HUDEP-2 (cell line): Measurements from ENCODE around the gene SERPINA4.

ENCODE experiments used
- DNase-seq, 76 experiments: peaks; one replicate each; lab custom pipeline; 2025; ENCODE audit not compliant: unreplicated experiment in 76 of 76; lab: John Stamatoyannopoulos, UW

SERPINA4 gene

GRCh38 chr14:94542111-94542810, 19.0 kb upstream of the SERPINA4 start:
- DNase-seq = no peak

- DNase-seq = no peak
Measured at GRCh38 chr14:94542811-94543440, 18.3 kb upstream of the SERPINA4 start.

DNA sequence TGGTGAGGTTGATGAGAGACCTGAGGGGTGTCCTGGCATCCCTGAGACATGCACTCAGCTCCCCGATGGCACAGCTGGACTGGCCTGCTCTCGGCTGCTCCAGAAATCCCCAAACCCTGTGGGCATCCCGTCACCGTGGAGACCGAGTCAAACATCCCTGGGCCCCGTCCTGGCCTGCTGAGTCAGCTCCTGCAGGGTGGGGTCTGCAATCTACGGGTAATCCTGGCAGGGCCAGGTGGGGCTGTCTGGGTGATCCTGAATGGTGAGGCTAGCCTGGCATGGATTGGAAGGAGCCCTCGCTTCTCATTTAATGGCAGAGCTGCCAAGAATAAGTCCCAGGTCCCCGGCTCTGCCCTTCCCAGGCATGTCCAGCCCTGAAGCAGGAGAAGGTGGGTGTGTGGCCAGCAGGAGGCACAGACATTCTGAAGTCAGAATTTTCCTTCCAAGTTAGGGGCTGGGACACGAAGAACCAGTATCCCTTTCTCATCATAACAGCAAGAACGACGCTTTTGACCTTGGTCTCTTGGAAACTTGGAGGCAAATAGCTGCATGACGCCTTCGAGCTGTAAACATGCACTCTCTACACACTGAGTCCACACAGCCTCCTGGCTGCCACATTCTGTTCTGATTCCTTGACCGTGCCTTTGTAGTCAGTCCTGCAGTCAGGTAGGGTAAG, 17.7 kb upstream of the SERPINA4 start:
- no peak for DNase-seq

- DNase-seq = no peak
Measured at GRCh38 chr14:94544726-94545125, 16.5 kb upstream of the SERPINA4 start.

GRCh38 chr14:94545131-94545841, 16.0 kb upstream of the SERPINA4 start:
- no peak for DNase-seq

GRCh38 chr14:94547151-94547680, 14.0 kb upstream of the SERPINA4 start:
- no peak for DNase-seq

- no peak for DNase-seq
Measured at GRCh38 chr14:94547726-94548125, 13.5 kb upstream of the SERPINA4 start.

DNA sequence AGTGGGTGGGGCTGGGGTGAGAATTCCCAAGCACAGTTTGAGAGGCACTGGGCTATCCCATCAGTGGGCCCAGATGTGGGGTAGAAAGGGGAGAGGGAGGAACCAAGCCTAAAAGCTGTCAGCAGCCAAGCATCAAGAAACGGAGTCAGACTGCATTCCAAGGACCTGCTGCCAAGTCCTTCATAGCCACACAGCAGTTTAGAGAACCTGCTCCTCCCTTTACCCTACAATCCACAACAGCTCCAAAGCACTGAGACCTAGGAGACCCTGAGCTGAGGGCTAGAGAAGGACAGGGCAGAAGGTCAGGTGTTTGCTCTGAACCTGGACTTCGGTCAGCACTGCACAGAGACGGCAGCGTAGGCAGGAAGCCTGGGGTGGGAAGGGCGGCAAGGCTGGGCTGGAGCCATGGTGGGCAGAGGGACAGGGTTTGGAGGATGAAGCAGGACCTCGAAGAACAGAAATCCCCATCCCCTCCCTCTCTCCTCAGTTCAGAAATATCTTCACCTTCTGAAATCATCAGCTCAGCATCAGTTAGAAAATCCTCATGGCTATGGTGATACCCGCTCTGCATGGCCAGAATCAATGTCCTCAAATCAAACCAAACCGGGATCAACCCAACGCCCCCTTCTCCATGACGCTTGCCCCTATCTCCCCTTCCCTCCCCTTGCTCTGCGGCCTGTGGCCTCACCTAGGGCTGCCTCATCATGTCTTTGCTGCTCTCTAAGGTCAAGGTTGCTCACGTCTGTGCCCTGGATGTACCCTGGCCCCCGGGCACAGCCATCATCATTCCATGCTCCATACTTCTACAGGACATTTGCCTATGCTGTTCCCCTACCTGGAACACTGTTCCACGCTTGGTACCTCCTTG, 12.9 kb upstream of the SERPINA4 start:
- DNase-seq = no peak

GRCh38 chr14:94548999-94549985, 11.9 kb upstream of the SERPINA4 start:
- DNase-seq = peak in 39 of 76 experiments; percentile 1 to 55 (median 29)

DNA sequence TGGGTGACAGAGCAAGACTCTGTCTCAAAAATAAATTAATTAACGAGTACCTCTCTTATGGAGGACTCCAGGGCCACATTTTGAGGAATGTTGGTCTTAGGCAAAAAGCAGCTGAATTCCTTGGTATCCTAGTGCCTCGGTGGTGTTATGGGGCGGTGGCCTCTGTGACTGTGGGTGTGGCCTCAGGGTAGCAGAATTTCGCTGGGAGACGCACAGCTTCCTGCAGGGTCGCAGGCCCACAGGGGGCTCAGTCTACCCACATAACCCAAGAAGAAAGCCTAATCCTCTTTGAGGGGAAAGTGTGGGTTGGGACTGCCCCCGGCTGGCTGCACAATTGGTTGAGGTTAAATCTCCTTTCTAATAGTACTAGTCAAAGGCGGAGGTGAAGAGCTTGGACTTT, 11.2 kb upstream of the SERPINA4 start:
- no peak for DNase-seq

DNA sequence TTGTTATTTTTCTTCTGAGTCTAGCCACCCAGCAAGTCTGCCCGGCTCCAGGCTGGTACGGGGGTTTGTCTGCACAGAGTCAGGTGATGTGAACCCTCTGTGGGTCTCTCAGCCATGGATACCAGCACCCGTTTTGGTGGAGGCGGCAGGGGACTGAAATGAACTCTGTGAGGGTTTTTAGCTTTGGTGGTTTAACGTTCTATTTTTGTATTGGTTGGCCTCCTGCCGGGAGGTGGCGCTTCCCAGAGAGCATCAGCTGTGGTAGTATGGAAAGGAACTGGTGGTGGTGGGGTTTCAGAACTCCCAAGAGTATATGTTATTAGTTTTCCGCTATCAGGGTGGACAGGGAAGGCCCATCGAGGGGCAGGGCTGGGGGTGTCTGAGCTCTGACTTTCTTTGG, 5.3 kb upstream of the SERPINA4 start:
- no peak for DNase-seq

- no peak for DNase-seq
Measured at GRCh38 chr14:94557327-94557726, 3.9 kb upstream of the SERPINA4 start.

- no peak for DNase-seq
Measured at GRCh38 chr14:94558842-94559241, 2.4 kb upstream of the SERPINA4 start.

DNA sequence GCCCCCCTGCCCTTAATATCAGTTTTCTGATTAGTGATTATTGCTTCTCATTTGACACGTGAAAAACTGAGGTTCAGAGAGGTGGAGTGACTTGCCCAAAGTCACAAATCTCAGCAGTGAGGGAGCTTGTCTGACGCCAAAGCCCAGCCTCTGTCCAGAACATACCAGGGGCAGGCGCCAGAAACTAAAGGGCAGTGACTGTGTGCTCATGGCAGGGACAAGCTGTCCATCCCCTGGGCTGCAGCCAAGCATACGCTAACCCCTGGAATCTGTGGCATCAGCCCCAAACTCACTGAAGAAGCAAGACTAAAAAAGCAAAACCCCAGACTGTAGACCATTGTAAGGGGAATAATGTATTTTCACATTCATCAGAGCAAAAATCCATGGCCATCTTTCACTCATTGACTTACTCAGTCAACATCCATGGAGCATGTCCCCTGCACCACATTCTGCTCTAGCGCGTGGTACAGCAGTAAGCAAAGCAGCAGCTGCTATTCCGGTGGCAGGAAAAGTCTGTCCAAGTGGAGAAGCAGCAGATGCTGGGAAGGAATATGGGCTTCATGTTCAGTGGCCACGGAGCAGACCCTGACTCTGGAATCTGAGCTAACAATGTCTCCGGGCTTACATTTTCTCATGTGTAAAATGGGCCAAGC, 1.5 kb upstream of the SERPINA4 start:
- DNase-seq = no peak

GRCh38 chr14:94560291-94560665, 964 bp upstream of the SERPINA4 start:
- no peak for DNase-seq

DNA sequence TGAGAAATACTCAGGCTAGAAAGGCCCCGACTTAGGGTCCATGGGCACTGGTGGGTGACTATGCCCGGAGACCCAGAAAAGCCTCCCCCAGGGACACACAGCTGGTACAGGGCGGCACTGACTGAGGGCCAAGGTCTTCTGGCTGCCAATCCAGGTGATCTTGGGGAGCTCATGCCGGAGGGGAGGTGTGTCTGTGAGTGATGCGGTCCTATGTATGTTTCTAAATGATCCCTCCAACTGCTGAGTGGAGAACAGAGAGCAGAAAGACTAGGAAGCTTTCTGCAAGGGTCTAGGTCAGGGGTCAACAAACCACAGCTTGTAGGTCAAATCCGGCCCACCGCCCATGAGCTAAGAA, 391 bp downstream of the SERPINA4 start:
- no peak for DNase-seq

DNA sequence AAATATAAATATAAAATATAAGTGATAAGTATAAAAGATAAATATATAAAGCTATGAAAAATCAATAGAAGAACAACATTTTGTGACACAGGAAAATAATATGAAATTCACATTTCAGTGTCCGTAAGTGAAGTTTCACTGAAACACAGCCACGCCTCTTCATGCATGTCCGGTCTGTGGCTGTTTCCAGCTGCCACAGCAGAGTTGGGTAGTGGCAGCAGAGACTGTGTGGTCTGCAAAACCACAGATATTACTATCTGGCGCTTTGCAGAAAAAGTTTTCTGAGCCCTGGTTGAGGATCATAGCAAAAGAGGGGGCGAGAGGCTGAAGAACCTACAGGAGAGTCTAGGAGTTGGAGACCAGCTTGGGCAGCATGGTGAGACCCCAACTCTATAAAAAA, 780 bp downstream of the SERPINA4 start:
- no peak for DNase-seq
